Activated CD4-positive, alpha-beta T cell treated with anti-CD3 and anti-CD28 coated beads, Interleukin-2, amount 10 ng/mL, durations not matched to agents 7 days and 5 days (primary cell): ENCODE data around the gene PLA2G4D. TPM values are rescaled to one million over a fixed set of nuclear protein-coding genes. Genes with fewer than 3 reads are reported as not detected.

Source experiments
- CTCF ChIA-PET: fragments of 350-600 bp; sonication (Branson Sonifier 250); formaldehyde crosslinking; loops from one replicate; lab custom pipeline; 2021; ENCODE audit warnings: antibody characterized with exemption; lab: Charles Lee
- POLR2A ChIA-PET: fragments of 350-600 bp; sonication (Branson Sonifier 250); formaldehyde crosslinking; loops from one replicate; lab custom pipeline; 2021; ENCODE audit warnings: antibody characterized with exemption; lab: Charles Lee
- DNase-seq: peaks from one replicate; pipeline ENCODE4 v3.0.0-alpha.2; 2020
- H3K27ac Mint-ChIP-seq: one replicate; pipeline ENCODE4 v1.8.0; 2021; ENCODE audit warnings: mild to moderate bottlenecking, moderate library complexity, mixed read lengths
- H3K27me3 Mint-ChIP-seq: one replicate; pipeline ENCODE4 v1.8.0; 2021; ENCODE audit warnings: mixed read lengths
- H3K36me3 Mint-ChIP-seq: one replicate; pipeline ENCODE4 v1.8.0; 2021; ENCODE audit warnings: low read depth, mixed read lengths
- H3K4me1 Mint-ChIP-seq: one replicate; pipeline ENCODE4 v1.8.0; 2021; ENCODE audit warnings: mixed read lengths
- H3K4me3 Mint-ChIP-seq: one replicate; pipeline ENCODE4 v1.8.0; 2021; ENCODE audit warnings: mild to moderate bottlenecking, moderate library complexity, mixed read lengths
- H3K9me3 Mint-ChIP-seq: one replicate; pipeline ENCODE4 v1.8.0; 2021; ENCODE audit warnings: mixed read lengths
- total RNA-seq, 2 experiments: library from RNA; stranded (reverse); gene quantifications; one replicate each; pipeline ENCODE4 v1.2.3, GENCODE V29; 2021

Gene PLA2G4D
- total RNA-seq: not detected

- Mint-ChIP-seq H3K36me3 (no peaks in the 10 kb centered on the region), H3K27ac (no peak within 1 kb of the TSS), H3K4me1 (no peaks in the 10 kb centered on the region), H3K27me3 (peaks cover 6% of the 10 kb centered on the region), H3K4me3 (no peak within 1 kb of the TSS), H3K9me3 (no peaks in the 10 kb centered on the region)
- ChIA-PET POLR2A (no interaction called here), CTCF (interaction anchor here (1.0 to 1.7 kb wide), 2 partner anchors 16 to 36 kb away, joined by 3 to 5 read pairs; no protein-coding TSS in a partner anchor)
- DNase-seq: peak; percentile 2
These were observed at the start of gene PLA2G4D for GRCh38 chr15:42094512-42094963. Gene PLA2G4D (minus strand): TSS chr15:42094562. CDS start chr15:42094459, 103 bp downstream.

- CTCF ChIA-PET: interaction anchor here (0.7 to 2.0 kb wide), 4 partner anchors 13 to 328 kb away, joined by 3 to 4 read pairs (median 3); partner anchors contain the start of gene PLA2G4F
- Mint-ChIP-seq H3K36me3 (no peaks in the 10 kb centered on the region), H3K27me3 (no peaks in the 10 kb centered on the region), H3K4me3 (no peak overlapping the region), H3K27ac (no peak overlapping the region), H3K9me3 (no peaks in the 10 kb centered on the region), H3K4me1 (no peaks in the 10 kb centered on the region)
- no peak for DNase-seq
- POLR2A ChIA-PET: no interaction called here
These were observed 49.0 kb upstream of the PLA2G4D start for GRCh38 chr15:42143356-42143755.

GRCh38 chr15:42141795-42142667, 47.7 kb upstream of the PLA2G4D start:
- H3K4me1 Mint-ChIP-seq: peaks cover 1% of the 10 kb centered on the region
- no peaks in the 10 kb centered on the region for H3K9me3 Mint-ChIP-seq
- ChIA-PET CTCF (interaction anchor here (0.7 to 2.0 kb wide), 3 partner anchors 12 to 155 kb away, joined by 3 to 7 read pairs (median 4); partner anchors contain the start of gene PLA2G4F), POLR2A (no interaction called here)
- no peak for DNase-seq
- H3K27ac Mint-ChIP-seq: no peak overlapping the region
- no peak overlapping the region for H3K4me3 Mint-ChIP-seq
- H3K27me3 Mint-ChIP-seq: no peaks in the 10 kb centered on the region
- no peaks in the 10 kb centered on the region for H3K36me3 Mint-ChIP-seq

- Mint-ChIP-seq H3K27me3 (no peaks in the 10 kb centered on the region), H3K9me3 (no peaks in the 10 kb centered on the region), H3K36me3 (no peaks in the 10 kb centered on the region), H3K4me1 (peaks cover 1% of the 10 kb centered on the region), H3K4me3 (no peak overlapping the region), H3K27ac (no peak overlapping the region)
- POLR2A ChIA-PET: no interaction called here
- CTCF ChIA-PET: interaction anchor here (2.0 kb wide), 1 partner anchor 15 kb away, joined by 4 read pairs; the partner anchor contains the start of gene PLA2G4F
- no peak for DNase-seq
These were observed 46.9 kb upstream of the PLA2G4D start for GRCh38 chr15:42141246-42141645.

GRCh38 chr15:42140383-42141070, 46.2 kb upstream of the PLA2G4D start:
- H3K27me3 Mint-ChIP-seq: no peaks in the 10 kb centered on the region
- no peaks in the 10 kb centered on the region for H3K9me3 Mint-ChIP-seq
- H3K4me1 Mint-ChIP-seq: peaks cover 1% of the 10 kb centered on the region
- ChIA-PET CTCF (interaction anchor here (0.6 kb wide), 1 partner anchor 415 kb away, joined by 3 read pairs; no protein-coding TSS in a partner anchor), POLR2A (no interaction called here)
- no peaks in the 10 kb centered on the region for H3K36me3 Mint-ChIP-seq
- no peak overlapping the region for H3K27ac Mint-ChIP-seq
- no peak overlapping the region for H3K4me3 Mint-ChIP-seq
- DNase-seq: no peak

- ChIA-PET CTCF (interaction anchor here (0.7 kb wide), 1 partner anchor 55 kb away, joined by 3 read pairs; no protein-coding TSS in a partner anchor), POLR2A (no interaction called here)
- Mint-ChIP-seq H3K36me3 (no peaks in the 10 kb centered on the region), H3K27me3 (no peaks in the 10 kb centered on the region), H3K9me3 (no peaks in the 10 kb centered on the region), H3K27ac (no peak overlapping the region), H3K4me3 (no peak overlapping the region), H3K4me1 (peaks cover 1% of the 10 kb centered on the region)
- DNase-seq: no peak
These were observed 45.2 kb upstream of the PLA2G4D start for GRCh38 chr15:42139596-42139995.

GRCh38 chr15:42138968-42139386, 44.6 kb upstream of the PLA2G4D start:
- H3K9me3 Mint-ChIP-seq: no peaks in the 10 kb centered on the region
- peaks cover 1% of the 10 kb centered on the region for H3K4me1 Mint-ChIP-seq
- H3K27me3 Mint-ChIP-seq: no peaks in the 10 kb centered on the region
- H3K4me3 Mint-ChIP-seq: no peak overlapping the region
- DNase-seq: no peak
- no peaks in the 10 kb centered on the region for H3K36me3 Mint-ChIP-seq
- CTCF ChIA-PET: interaction anchor here (0.7 kb wide), 1 partner anchor 55 kb away, joined by 3 read pairs; no protein-coding TSS in a partner anchor
- H3K27ac Mint-ChIP-seq: no peak overlapping the region
- POLR2A ChIA-PET: no interaction called here

GRCh38 chr15:42138411-42138810, 44.0 kb upstream of the PLA2G4D start:
- Mint-ChIP-seq H3K4me1 (peaks cover 1% of the 10 kb centered on the region), H3K9me3 (no peaks in the 10 kb centered on the region), H3K36me3 (no peaks in the 10 kb centered on the region), H3K27me3 (no peaks in the 10 kb centered on the region), H3K27ac (no peak overlapping the region), H3K4me3 (no peak overlapping the region)
- ChIA-PET POLR2A (no interaction called here), CTCF (interaction anchor here (1.2 kb wide), 1 partner anchor 12 kb away, joined by 3 read pairs; no protein-coding TSS in a partner anchor)
- no peak for DNase-seq

- H3K9me3 Mint-ChIP-seq: no peaks in the 10 kb centered on the region
- H3K36me3 Mint-ChIP-seq: no peaks in the 10 kb centered on the region
These were observed 43.3 kb upstream of the PLA2G4D start for GRCh38 chr15:42137461-42138261.

GRCh38 chr15:42136513-42136912, 42.2 kb upstream of the PLA2G4D start:
- ChIA-PET POLR2A (no interaction called here), CTCF (interaction anchor here (0.6 kb wide), 1 partner anchor 135 kb away, joined by 3 read pairs; no protein-coding TSS in a partner anchor)
- Mint-ChIP-seq H3K27me3 (no peaks in the 10 kb centered on the region), H3K9me3 (no peaks in the 10 kb centered on the region), H3K4me1 (peaks cover 1% of the 10 kb centered on the region), H3K36me3 (no peaks in the 10 kb centered on the region), H3K4me3 (no peak overlapping the region), H3K27ac (no peak overlapping the region)
- no peak for DNase-seq

More at GRCh38 chr15:42137461-42138261, 43.3 kb upstream of the PLA2G4D start:
- Mint-ChIP-seq H3K4me3 (no peak overlapping the region), H3K4me1 (peaks cover 1% of the 10 kb centered on the region), H3K27me3 (no peaks in the 10 kb centered on the region), H3K27ac (no peak overlapping the region)
- ChIA-PET CTCF (interaction anchor here (1.2 to 1.3 kb wide), 2 partner anchors 11 to 33 kb away, joined by 3 to 5 read pairs; no protein-coding TSS in a partner anchor), POLR2A (no interaction called here)
- peak; percentile 32 for DNase-seq

GRCh38 chr15:42135351-42135750, 41.0 kb upstream of the PLA2G4D start:
- Mint-ChIP-seq H3K4me3 (no peak overlapping the region), H3K4me1 (peaks cover 1% of the 10 kb centered on the region), H3K36me3 (no peaks in the 10 kb centered on the region), H3K9me3 (no peaks in the 10 kb centered on the region), H3K27me3 (peaks cover under 1% of the 10 kb centered on the region), H3K27ac (no peak overlapping the region)
- ChIA-PET CTCF (interaction anchor here (0.6 to 1.3 kb wide), 2 partner anchors 146 to 507 kb away, joined by 5 read pairs; no protein-coding TSS in a partner anchor), POLR2A (no interaction called here)
- no peak for DNase-seq
